Measurements from ENCODE around the gene CCDC92.

The CCDC92 gene

DNA sequence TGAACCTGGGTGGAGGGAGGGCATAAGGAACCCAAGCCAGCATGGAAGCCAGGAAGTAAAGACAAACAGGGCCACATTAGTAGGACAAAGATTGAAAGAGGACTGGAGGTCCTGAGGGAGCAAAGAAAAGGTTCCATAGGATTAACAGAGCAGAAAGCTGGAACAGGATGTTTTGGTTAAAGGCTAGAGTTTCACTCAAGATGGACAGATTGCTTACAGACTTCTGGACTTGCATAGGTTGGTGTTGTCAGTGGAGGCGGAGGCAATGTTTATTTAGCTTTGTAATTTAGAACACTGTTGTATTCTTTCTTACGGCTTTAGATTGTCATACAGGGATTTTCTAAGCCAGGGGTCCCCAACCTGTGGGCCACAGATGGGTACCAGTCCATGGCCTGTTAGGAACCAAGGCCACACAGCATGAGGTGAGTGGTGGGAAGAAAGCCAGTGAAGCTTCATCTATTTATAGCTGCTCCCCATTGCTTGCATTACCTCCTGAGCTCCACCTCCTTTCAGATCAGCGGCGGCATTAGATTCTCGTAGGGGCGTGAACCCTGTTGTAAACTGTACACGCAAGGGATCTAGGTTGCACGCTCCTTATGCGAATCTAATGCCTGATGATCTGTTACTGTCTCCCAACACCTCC is 31.7 kb upstream of the CCDC92 start:
- TF ChIP-seq ZNF565 (CRISPR knock-in tag; conservative IDR thresholded peaks at IDR 0.05; ENCODE audit: low read depth) (no peak), ISL1 (CRISPR knock-in tag; IDR thresholded peaks at IDR 0.05) (no peak), SNAI2 (CRISPR knock-in tag; IDR thresholded peaks at IDR 0.05) (no peak)
- no peak for ATAC-seq

DNA sequence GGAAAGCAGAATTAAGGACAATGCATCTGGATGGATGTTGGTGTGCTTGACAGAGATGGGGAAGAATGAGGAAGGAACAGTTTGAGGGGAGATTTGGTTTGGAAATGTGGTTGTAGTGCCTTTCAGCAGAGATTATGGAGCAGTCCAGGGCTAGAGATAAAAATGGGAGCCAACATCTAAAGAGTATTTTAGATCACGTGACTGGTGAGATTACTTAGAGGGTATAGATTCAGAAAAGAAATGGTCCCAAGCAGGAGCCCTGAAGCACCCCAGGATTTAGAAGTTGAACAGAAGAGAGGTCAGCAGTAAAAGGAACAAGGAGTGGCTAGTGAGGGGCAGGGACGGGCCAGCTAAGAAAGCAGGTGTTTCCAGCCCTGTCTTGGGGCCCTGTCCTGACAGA is 30.0 kb upstream of the CCDC92 start:
- TF ChIP-seq ARNTL (CRISPR knock-in tag; IDR thresholded peaks at IDR 0.05; ENCODE audit: borderline replicate concordance, low read depth) (no peak), ZC3H10 (CRISPR knock-in tag; IDR thresholded peaks at IDR 0.05) (no peak), GLIS3 (CRISPR knock-in tag; IDR thresholded peaks at IDR 0.05) (no peak), ESRRG (CRISPR knock-in tag; IDR thresholded peaks at IDR 0.05) (no peak), BACH2 (CRISPR knock-in tag; IDR thresholded peaks at IDR 0.05; ENCODE audit: borderline replicate concordance) (no peak), ZFP3 (CRISPR knock-in tag; IDR thresholded peaks at IDR 0.05) (no peak), ZFP30 (CRISPR knock-in tag; IDR thresholded peaks at IDR 0.05) (no peak), ZNF70 (CRISPR knock-in tag; IDR thresholded peaks at IDR 0.05) (no peak), TOX (CRISPR knock-in tag; IDR thresholded peaks at IDR 0.05; ENCODE audit: borderline replicate concordance) (no peak), OSR1 (CRISPR knock-in tag; IDR thresholded peaks at IDR 0.05) (no peak), SNAI2 (CRISPR knock-in tag; IDR thresholded peaks at IDR 0.05) (no peak)
- TF ChIP-seq, protein P1, sequence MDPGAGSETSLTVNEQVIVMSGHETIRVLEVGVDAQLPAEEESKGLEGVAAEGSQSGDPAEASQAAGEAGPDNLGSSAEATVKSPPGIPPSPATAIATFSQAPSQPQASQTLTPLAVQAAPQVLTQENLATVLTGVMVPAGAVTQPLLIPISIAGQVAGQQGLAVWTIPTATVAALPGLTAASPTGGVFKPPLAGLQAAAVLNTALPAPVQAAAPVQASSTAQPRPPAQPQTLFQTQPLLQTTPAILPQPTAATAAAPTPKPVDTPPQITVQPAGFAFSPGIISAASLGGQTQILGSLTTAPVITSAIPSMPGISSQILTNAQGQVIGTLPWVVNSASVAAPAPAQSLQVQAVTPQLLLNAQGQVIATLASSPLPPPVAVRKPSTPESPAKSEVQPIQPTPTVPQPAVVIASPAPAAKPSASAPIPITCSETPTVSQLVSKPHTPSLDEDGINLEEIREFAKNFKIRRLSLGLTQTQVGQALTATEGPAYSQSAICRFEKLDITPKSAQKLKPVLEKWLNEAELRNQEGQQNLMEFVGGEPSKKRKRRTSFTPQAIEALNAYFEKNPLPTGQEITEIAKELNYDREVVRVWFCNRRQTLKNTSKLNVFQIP (CRISPR knock-in tag; IDR thresholded peaks at IDR 0.05; ENCODE audit: borderline replicate concordance, low read depth), result no peak
- TF ChIP-seq, protein P2, sequence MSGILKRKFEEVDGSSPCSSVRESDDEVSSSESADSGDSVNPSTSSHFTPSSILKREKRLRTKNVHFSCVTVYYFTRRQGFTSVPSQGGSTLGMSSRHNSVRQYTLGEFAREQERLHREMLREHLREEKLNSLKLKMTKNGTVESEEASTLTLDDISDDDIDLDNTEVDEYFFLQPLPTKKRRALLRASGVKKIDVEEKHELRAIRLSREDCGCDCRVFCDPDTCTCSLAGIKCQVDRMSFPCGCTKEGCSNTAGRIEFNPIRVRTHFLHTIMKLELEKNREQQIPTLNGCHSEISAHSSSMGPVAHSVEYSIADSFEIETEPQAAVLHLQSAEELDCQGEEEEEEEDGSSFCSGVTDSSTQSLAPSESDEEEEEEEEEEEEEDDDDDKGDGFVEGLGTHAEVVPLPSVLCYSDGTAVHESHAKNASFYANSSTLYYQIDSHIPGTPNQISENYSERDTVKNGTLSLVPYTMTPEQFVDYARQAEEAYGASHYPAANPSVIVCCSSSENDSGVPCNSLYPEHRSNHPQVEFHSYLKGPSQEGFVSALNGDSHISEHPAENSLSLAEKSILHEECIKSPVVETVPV (CRISPR knock-in tag; IDR thresholded peaks at IDR 0.05), result no peak
- no peak for ATAC-seq

DNA sequence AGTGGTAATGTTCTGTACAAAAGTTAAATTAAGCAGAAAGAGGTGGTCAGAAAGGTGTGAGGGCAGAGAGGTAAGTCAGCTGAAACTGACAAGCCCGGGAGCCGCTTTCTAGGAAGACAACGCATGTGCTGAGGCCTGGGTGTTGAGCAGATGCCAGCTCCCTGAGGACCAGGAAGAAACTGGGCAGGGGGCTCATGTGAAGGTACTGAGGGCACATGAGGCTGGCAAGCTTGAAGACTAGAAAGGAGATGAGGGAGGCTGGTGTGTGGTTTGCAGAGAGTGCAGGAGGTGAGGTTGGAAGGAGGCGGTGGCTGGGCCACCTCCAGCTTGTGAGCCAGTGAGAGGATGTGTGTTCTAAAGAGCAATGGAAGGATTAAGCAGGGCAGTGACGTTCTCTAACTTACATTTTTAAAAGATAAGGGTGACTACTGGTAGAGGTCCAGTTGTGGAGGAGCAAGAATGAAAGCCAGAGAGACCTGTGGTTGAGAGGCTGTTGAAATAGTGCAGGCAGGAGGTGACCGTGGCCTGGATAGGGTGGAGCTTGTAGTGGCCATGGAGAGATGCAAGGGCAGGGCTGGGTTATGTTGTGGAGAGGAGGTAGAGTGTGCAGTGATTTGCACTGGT is 29.5 kb upstream of the CCDC92 start:
- no peak for ATAC-seq
- TF ChIP-seq TCF4 (CRISPR knock-in tag; IDR thresholded peaks at IDR 0.05; ENCODE audit: borderline replicate concordance), result no peak
- TF ChIP-seq PPARA (CRISPR knock-in tag; IDR thresholded peaks at IDR 0.05; ENCODE audit: borderline replicate concordance), result no peak
- no peak for TF ChIP-seq CSDC2 (CRISPR knock-in tag; IDR thresholded peaks at IDR 0.05)
- TF ChIP-seq ESRRG (CRISPR knock-in tag; IDR thresholded peaks at IDR 0.05), result no peak
- no peak for TF ChIP-seq ZC3H10 (CRISPR knock-in tag; IDR thresholded peaks at IDR 0.05)
- no peak for TF ChIP-seq ZNF70 (CRISPR knock-in tag; IDR thresholded peaks at IDR 0.05)
- TF ChIP-seq, protein P3, sequence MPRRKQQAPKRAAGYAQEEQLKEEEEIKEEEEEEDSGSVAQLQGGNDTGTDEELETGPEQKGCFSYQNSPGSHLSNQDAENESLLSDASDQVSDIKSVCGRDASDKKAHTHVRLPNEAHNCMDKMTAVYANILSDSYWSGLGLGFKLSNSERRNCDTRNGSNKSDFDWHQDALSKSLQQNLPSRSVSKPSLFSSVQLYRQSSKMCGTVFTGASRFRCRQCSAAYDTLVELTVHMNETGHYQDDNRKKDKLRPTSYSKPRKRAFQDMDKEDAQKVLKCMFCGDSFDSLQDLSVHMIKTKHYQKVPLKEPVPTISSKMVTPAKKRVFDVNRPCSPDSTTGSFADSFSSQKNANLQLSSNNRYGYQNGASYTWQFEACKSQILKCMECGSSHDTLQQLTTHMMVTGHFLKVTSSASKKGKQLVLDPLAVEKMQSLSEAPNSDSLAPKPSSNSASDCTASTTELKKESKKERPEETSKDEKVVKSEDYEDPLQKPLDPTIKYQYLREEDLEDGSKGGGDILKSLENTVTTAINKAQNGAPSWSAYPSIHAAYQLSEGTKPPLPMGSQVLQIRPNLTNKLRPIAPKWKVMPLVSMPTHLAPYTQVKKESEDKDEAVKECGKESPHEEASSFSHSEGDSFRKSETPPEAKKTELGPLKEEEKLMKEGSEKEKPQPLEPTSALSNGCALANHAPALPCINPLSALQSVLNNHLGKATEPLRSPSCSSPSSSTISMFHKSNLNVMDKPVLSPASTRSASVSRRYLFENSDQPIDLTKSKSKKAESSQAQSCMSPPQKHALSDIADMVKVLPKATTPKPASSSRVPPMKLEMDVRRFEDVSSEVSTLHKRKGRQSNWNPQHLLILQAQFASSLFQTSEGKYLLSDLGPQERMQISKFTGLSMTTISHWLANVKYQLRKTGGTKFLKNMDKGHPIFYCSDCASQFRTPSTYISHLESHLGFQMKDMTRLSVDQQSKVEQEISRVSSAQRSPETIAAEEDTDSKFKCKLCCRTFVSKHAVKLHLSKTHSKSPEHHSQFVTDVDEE (CRISPR knock-in tag; IDR thresholded peaks at IDR 0.05), result no peak
- TF ChIP-seq OSR1 (CRISPR knock-in tag; IDR thresholded peaks at IDR 0.05), result no peak
- TF ChIP-seq RARB (CRISPR knock-in tag; IDR thresholded peaks at IDR 0.05), result no peak
- TF ChIP-seq, protein P2 (CRISPR knock-in tag; IDR thresholded peaks at IDR 0.05), result no peak
- no peak for TF ChIP-seq GLIS3 (CRISPR knock-in tag; IDR thresholded peaks at IDR 0.05)
- no peak for TF ChIP-seq ARNTL (CRISPR knock-in tag; IDR thresholded peaks at IDR 0.05; ENCODE audit: borderline replicate concordance, low read depth)
- TF ChIP-seq SNAI2 (CRISPR knock-in tag; IDR thresholded peaks at IDR 0.05), result no peak
- no peak for TF ChIP-seq BACH2 (CRISPR knock-in tag; IDR thresholded peaks at IDR 0.05; ENCODE audit: borderline replicate concordance)
- TF ChIP-seq TOX (CRISPR knock-in tag; IDR thresholded peaks at IDR 0.05; ENCODE audit: borderline replicate concordance), result no peak
- no peak for TF ChIP-seq ZFP3 (CRISPR knock-in tag; IDR thresholded peaks at IDR 0.05)
- TF ChIP-seq ZNF565 (CRISPR knock-in tag; conservative IDR thresholded peaks at IDR 0.05; ENCODE audit: low read depth), result no peak
- no peak for TF ChIP-seq ZFP30 (CRISPR knock-in tag; IDR thresholded peaks at IDR 0.05)
- TF ChIP-seq, protein P4, sequence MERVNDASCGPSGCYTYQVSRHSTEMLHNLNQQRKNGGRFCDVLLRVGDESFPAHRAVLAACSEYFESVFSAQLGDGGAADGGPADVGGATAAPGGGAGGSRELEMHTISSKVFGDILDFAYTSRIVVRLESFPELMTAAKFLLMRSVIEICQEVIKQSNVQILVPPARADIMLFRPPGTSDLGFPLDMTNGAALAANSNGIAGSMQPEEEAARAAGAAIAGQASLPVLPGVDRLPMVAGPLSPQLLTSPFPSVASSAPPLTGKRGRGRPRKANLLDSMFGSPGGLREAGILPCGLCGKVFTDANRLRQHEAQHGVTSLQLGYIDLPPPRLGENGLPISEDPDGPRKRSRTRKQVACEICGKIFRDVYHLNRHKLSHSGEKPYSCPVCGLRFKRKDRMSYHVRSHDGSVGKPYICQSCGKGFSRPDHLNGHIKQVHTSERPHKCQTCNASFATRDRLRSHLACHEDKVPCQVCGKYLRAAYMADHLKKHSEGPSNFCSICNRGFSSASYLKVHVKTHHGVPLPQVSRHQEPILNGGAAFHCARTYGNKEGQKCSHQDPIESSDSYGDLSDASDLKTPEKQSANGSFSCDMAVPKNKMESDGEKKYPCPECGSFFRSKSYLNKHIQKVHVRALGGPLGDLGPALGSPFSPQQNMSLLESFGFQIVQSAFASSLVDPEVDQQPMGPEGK (CRISPR knock-in tag; IDR thresholded peaks at IDR 0.05; ENCODE audit: borderline replicate concordance), result no peak
